ENCODE measurements around the gene NACA2.
"Not testable (repeated sequence)": the region's sequence is repeated elsewhere in the genome, so short reads cannot be mapped to it uniquely, and the experiment has no call there.

NACA2 gene

GRCh38 chr17:61598014-61598413, 7.0 kb upstream of the NACA2 start:
- no peak for FAIRE-seq

GRCh38 chr17:61597607-61598006, 6.6 kb upstream of the NACA2 start:
- FAIRE-seq: no peak

GRCh38 chr17:61595418-61596186, 4.6 kb upstream of the NACA2 start:
- no peak for FAIRE-seq

- no peak for FAIRE-seq
Observed at GRCh38 chr17:61594294-61594825, 3.3 kb upstream of the NACA2 start.

GRCh38 chr17:61593426-61593825, 2.4 kb upstream of the NACA2 start:
- no peak for FAIRE-seq

- no peak for FAIRE-seq
Observed at GRCh38 chr17:61591930-61592329, 911 bp upstream of the NACA2 start.

- no peak for FAIRE-seq
Observed at GRCh38 chr17:61589990-61590389, 1.0 kb downstream of the NACA2 start.

- FAIRE-seq: no peak
Observed at GRCh38 chr17:61587807-61588660, 3.0 kb downstream of the NACA2 start.

- no peak for FAIRE-seq
Observed at GRCh38 chr17:61587242-61587641, 3.8 kb downstream of the NACA2 start.

GRCh38 chr17:61586622-61587021, 4.4 kb downstream of the NACA2 start:
- not testable (repeated sequence) for FAIRE-seq

- FAIRE-seq: no peak
Observed at GRCh38 chr17:61586031-61586566, 4.9 kb downstream of the NACA2 start.

GRCh38 chr17:61584866-61585265, 6.2 kb downstream of the NACA2 start:
- FAIRE-seq: no peak

GRCh38 chr17:61584266-61584665, 6.8 kb downstream of the NACA2 start:
- FAIRE-seq: no peak

- no peak for FAIRE-seq
Observed at GRCh38 chr17:61583660-61584264, 7.3 kb downstream of the NACA2 start.

GRCh38 chr17:61583242-61583641, 7.8 kb downstream of the NACA2 start:
- no peak for FAIRE-seq

GRCh38 chr17:61582593-61582992, 8.4 kb downstream of the NACA2 start:
- no peak for FAIRE-seq

- no peak for FAIRE-seq
Observed at GRCh38 chr17:61581611-61582349, 9.2 kb downstream of the NACA2 start.

- no peak for FAIRE-seq
Observed at GRCh38 chr17:61580502-61580901, 10.5 kb downstream of the NACA2 start.

GRCh38 chr17:61579961-61580360, 11.1 kb downstream of the NACA2 start:
- no peak for FAIRE-seq

GRCh38 chr17:61579347-61579746, 11.7 kb downstream of the NACA2 start:
- FAIRE-seq: no peak

- no peak for FAIRE-seq
Observed at GRCh38 chr17:61578645-61579044, 12.4 kb downstream of the NACA2 start.

GRCh38 chr17:61575983-61576382, 15.0 kb downstream of the NACA2 start:
- FAIRE-seq: no peak

All from colon (tissue), 2 donors.